Left lung (tissue), 10 donors: Measurements from ENCODE around the gene ALDH9A1. TPM values are rescaled to one million over a fixed set of nuclear protein-coding genes. Genes with fewer than 3 reads are reported as not detected.
"Not testable (repeated sequence)": the region's sequence is repeated elsewhere in the genome, so short reads cannot be mapped to it uniquely, and the experiment has no call there.

Experiments
- ATAC-seq: fragments of 200-7000 bp; cut with Tn5 transposase; one replicate; pipeline ENCODE4 v1.9.1; 2020; ENCODE audit warnings: moderate library complexity
- DNase-seq, 4 donors: peaks; one replicate each; pipeline ENCODE4 v3.0.0-alpha.2; 2013 to 2020
- H3K27ac ChIP-seq, 2 donors: fragments of 200-600 bp; sonication (generic) in 1 of 2; one replicate each; pipeline versions ENCODE4 v1.5.0 to v1.8.0; 2020 to 2021
- H3K27me3 ChIP-seq, 2 donors: fragments of 200-600 bp; sonication (generic) in 1 of 2; one replicate each; pipeline versions ENCODE4 v1.5.0 to v1.8.0; 2020 to 2021
- H3K36me3 ChIP-seq, 2 donors: fragments of 200-600 bp; sonication (generic) in 1 of 2; one replicate each; pipeline versions ENCODE4 v1.5.0 to v1.8.0; 2020 to 2021
- H3K4me1 ChIP-seq, 2 donors: fragments of 200-600 bp; one replicate each; pipeline ENCODE4 v1.8.0; 2021
- H3K4me3 ChIP-seq, 2 donors: fragments of 200-600 bp; sonication (generic) in 1 of 2; one replicate each; pipeline versions ENCODE4 v1.5.0 to v1.8.0; 2020 to 2021; ENCODE audit warnings: mild to moderate bottlenecking in 1 of 2
- H3K9me3 ChIP-seq, 2 donors: fragments of 200-600 bp; sonication (generic) in 1 of 2; one replicate each; pipeline versions ENCODE4 v1.5.0 to v1.8.0; 2020 to 2021
- CTCF ChIP-seq, 2 donors: fragments of 200-600 bp; sonication (generic) in 1 of 2; IDR thresholded peaks; one replicate each; pipeline versions ENCODE4 v1.5.0 to v1.8.0; 2021; ENCODE audit warnings: antibody characterized with exemption in 2 of 2
- intact Hi-C, 2 donors: fragments of 100-400 bp; cut with DNase I; formaldehyde crosslinking; loops; one replicate each; pipeline versions ENCODE4 v1.11.2 to v1.14.2; 2022
- polyA plus RNA-seq, 6 donors: library from polyadenylated mRNA; unstranded; fragments of 120-200 nt; gene quantifications; one replicate each; pipeline ENCODE4 v1.2.1, GENCODE V29; 2013; ENCODE audit not compliant: insufficient read length in 6 of 6
- total RNA-seq, 2 donors: library from RNA; stranded (reverse); fragmentation: NEBNext Ultra II Directional; extraction: Animal tissue kit (Norgen Biotek cat#: 25700); gene quantifications; one replicate each; pipeline ENCODE4 v1.2.1, GENCODE V29; 2021
- donor health status: DM: no; HTN: yes; CAD: no.
- donor health status: DM: no; HTN: no; CAD: no.

The ALDH9A1 gene
- total and polyA plus RNA-seq, 8 donors = 69.3 to 138 (median 107) TPM

GRCh38 chr1:165717918-165718515 is 19.7 kb upstream of the ALDH9A1 start:
- peak in 2 of 4 donors; percentile 36 to 55 for DNase-seq
- intact Hi-C loops = loop anchor here in 1 of 2 donors (5.0 kb wide), 1 partner anchor 194 kb away; no protein-coding TSS in a partner anchor
- no peaks in the 10 kb centered on the region for H3K9me3 ChIP-seq

DNA sequence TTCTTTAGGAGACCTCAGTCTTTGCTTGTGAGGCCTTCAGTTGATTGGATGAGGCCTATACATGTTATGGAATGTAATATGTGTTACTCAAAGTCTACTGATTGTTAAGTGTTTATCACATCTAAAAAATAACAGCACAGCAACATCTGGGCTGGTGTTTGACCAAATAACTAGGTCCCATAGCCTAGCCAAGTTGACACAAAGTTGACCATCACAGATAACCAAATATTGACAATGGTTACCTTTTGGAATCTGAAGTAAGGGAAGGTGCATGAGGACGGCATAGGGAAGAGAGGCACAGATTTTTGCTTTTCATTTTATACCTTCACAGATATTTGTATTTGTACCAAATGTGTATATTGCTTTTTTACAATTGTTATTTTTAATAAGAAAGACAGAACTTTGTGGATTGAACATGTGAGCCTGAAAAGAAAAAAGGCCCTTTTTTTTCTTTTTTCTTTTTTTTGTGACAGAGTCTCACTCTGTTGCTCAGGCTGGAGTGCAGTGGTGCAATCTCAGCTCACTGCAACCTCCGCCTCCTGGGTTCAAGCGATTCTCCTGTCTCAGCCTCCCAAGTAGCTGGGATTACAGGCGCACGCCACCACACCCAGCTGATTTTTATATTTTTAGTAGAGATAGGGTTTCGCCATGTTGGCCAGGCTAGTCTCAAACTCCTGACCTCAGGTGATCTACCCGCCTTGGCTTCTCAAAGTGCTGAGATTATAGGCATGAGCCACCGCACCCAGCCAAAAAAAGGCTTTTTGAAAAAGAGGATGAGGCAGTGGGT is 18.1 kb upstream of the ALDH9A1 start:
- intact Hi-C loops = loop anchor here in 1 of 2 donors (5.0 kb wide), 1 partner anchor 196 kb away; no protein-coding TSS in a partner anchor
- H3K27me3 ChIP-seq, H3K4me1 ChIP-seq, H3K36me3 ChIP-seq, H3K27ac ChIP-seq, ATAC-seq, H3K9me3 ChIP-seq, DNase-seq, H3K4me3 ChIP-seq: not testable (repeated sequence)

More at GRCh38 chr1:165717918-165718515, 19.7 kb upstream of the ALDH9A1 start:
- H3K27ac ChIP-seq = no peak overlapping the region
- no peaks in the 10 kb centered on the region for H3K4me1 ChIP-seq
- no peak overlapping the region for H3K4me3 ChIP-seq
- peak; percentile 73 for ATAC-seq
- peak in 1 of 2 donors; percentile 54 for TF ChIP-seq CTCF (IDR thresholded peaks at IDR 0.05)
- no peaks in the 10 kb centered on the region for H3K36me3 ChIP-seq
- H3K27me3 ChIP-seq = no peaks in the 10 kb centered on the region

GRCh38 chr1:165712764-165713163 is 14.4 kb upstream of the ALDH9A1 start:
- no peak for DNase-seq
- no peaks in the 10 kb centered on the region for H3K4me1 ChIP-seq
- no peak for TF ChIP-seq CTCF (IDR thresholded peaks at IDR 0.05)
- H3K36me3 ChIP-seq = no peaks in the 10 kb centered on the region
- no peaks in the 10 kb centered on the region for H3K27me3 ChIP-seq
- H3K4me3 ChIP-seq = no peak overlapping the region
- H3K9me3 ChIP-seq = no peaks in the 10 kb centered on the region
- intact Hi-C loops = no loop called here
- H3K27ac ChIP-seq = no peak overlapping the region
- ATAC-seq = no peak

- H3K27me3 ChIP-seq = no peaks in the 10 kb centered on the region
- no peaks in the 10 kb centered on the region for H3K36me3 ChIP-seq
- intact Hi-C loops = no loop called here
- ATAC-seq (no peak), DNase-seq (no peak)
- no peak overlapping the region for H3K4me3 ChIP-seq
- H3K27ac ChIP-seq = no peak overlapping the region
- H3K4me1 ChIP-seq = no peaks in the 10 kb centered on the region
- TF ChIP-seq CTCF (IDR thresholded peaks at IDR 0.05) = no peak
- H3K9me3 ChIP-seq = no peaks in the 10 kb centered on the region
Observed at GRCh38 chr1:165707984-165708706, 9.8 kb upstream of the ALDH9A1 start.

DNA sequence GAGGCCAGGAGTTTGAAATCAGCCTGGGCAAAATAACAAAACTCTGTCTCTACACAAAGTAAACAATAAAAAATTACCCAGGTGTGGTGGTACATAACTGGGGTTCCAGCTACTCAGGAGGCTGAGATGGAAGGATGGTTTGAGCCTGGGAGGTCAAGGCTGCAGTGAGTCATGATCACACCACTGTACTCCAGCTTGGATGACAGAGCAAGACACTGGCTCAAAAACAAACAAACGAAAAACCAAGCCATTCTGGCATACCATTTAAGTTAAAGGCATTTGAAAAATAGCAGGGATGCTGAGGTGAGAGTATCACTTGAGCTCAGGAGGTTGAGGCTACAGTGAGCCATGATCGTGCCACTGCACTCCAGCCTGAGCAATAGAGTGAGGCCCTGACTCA is 5.3 kb upstream of the ALDH9A1 start:
- H3K27ac ChIP-seq = no peak overlapping the region
- DNase-seq = no peak
- no peaks in the 10 kb centered on the region for H3K9me3 ChIP-seq
- intact Hi-C loops = no loop called here
- H3K4me1 ChIP-seq = peaks cover 0 to 6% of the 10 kb centered on the region in 2 donors
- ATAC-seq = no peak
- H3K36me3 ChIP-seq = no peaks in the 10 kb centered on the region
- no peak for TF ChIP-seq CTCF (IDR thresholded peaks at IDR 0.05)
- no peak overlapping the region for H3K4me3 ChIP-seq
- H3K27me3 ChIP-seq = no peaks in the 10 kb centered on the region

GRCh38 chr1:165701922-165702321 is 3.6 kb upstream of the ALDH9A1 start:
- intact Hi-C loops, H3K27ac ChIP-seq, H3K9me3 ChIP-seq, H3K27me3 ChIP-seq, H3K4me3 ChIP-seq, DNase-seq, ATAC-seq, H3K36me3 ChIP-seq: not testable (repeated sequence)
- H3K4me1 ChIP-seq = peaks cover 4 to 15% of the 10 kb centered on the region in 2 donors
